Measurements from ENCODE around the gene KSR1. TPM values are rescaled to one million over a fixed set of nuclear protein-coding genes. Genes with fewer than 3 reads are reported as not detected.

KSR1 gene
- total and polyA plus RNA-seq, 5 experiments from 2014 or later = 0.73 to 25.4 (median 2.0) TPM

GRCh38 chr17:27600471-27600870 lies 144.2 kb downstream of the KSR1 start:
- ATAC-seq (no peak), DNase-seq (no peak)
- Mint-ChIP-seq H3K27me3 (no peaks in the 10 kb centered on the region), H3K4me3 (no peak overlapping the region), H3K9me3 (no peaks in the 10 kb centered on the region), H3K4me1 (peaks cover 0 to 6% (median 4%) of the 10 kb centered on the region in 4 donors), H3K27ac (no peak overlapping the region), H3K36me3 (peaks cover 0 to 14% (median 0%) of the 10 kb centered on the region in 3 donors)
- POLR2A ChIA-PET = interaction anchor here (1.3 to 1.5 kb wide), 4 partner anchors 144 to 364 kb away, joined by 3 to 6 read pairs (median 4); partner anchors contain the start of gene KSR1

DNA sequence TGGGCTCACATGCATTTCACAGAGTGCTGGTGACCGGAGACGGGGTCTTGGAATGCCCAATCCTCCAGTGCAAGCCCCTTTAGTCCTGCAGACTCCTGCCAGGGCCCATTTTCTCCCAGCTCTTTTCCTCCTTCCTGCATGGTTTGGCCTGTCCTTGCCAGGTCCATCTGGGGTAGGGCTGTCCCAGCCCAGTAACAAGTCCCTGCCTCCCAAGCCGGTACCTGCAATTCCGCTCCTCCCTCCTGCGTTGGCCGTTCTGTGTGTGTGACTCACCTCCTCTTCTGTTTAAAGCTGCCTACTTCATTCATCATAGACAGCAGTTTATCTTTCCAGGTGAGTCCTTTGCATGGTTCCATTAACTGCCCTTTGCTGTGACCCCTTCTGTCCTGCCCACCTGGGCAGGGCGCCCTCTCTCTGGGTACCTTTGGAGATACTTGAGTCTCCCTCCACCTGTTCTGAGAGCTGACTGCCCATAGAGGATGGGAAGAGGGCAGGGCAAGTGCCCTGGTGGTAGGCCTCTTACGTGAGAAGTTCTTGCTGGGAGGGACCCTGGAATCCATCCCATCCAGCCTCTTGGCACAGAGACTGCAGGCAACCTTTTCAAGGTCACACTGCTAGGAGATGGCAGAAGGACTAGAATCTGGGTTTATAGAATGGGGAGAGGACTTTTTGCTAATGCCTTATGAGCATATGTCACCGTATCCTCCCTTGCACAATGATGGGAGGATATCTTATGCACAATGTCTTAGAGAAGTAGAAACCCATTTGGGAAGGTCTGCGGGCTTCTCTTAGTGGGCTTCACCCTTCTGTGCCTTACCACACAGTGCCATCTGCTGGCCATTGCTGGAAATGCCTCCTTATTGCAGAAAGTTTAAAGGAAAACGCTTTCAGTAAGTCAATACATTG lies 145.1 kb downstream of the KSR1 start:
- Mint-ChIP-seq H3K9me3 (no peaks in the 10 kb centered on the region), H3K4me3 (no peak overlapping the region), H3K27me3 (no peaks in the 10 kb centered on the region), H3K36me3 (peaks cover 0 to 22% (median 2%) of the 10 kb centered on the region in 3 donors), H3K4me1 (peaks cover 0 to 6% (median 3%) of the 10 kb centered on the region in 4 donors), H3K27ac (no peak overlapping the region)
- ATAC-seq (peak; percentile 45 to 65), DNase-seq (peak; percentile 57 to 87 (median 76))
- POLR2A ChIA-PET = interaction anchor here (0.8 to 1.3 kb wide), 3 partner anchors 29 to 365 kb away, joined by 3 to 5 read pairs (median 3); partner anchors contain the start of gene KSR1

GRCh38 chr17:27601975-27602302 lies 145.7 kb downstream of the KSR1 start:
- peaks cover 0 to 21% (median 2%) of the 10 kb centered on the region in 3 donors for H3K36me3 Mint-ChIP-seq
- no peaks in the 10 kb centered on the region for H3K27me3 Mint-ChIP-seq
- H3K4me3 Mint-ChIP-seq = no peak overlapping the region
- ATAC-seq (no peak), DNase-seq (no peak)
- no peaks in the 10 kb centered on the region for H3K9me3 Mint-ChIP-seq
- POLR2A ChIA-PET = interaction anchor here (0.8 to 1.3 kb wide), 3 partner anchors 28 to 365 kb away, joined by 3 to 5 read pairs (median 3); partner anchors contain the start of gene KSR1
- H3K27ac Mint-ChIP-seq = no peak overlapping the region
- peaks cover 0 to 6% (median 3%) of the 10 kb centered on the region in 4 donors for H3K4me1 Mint-ChIP-seq

DNA sequence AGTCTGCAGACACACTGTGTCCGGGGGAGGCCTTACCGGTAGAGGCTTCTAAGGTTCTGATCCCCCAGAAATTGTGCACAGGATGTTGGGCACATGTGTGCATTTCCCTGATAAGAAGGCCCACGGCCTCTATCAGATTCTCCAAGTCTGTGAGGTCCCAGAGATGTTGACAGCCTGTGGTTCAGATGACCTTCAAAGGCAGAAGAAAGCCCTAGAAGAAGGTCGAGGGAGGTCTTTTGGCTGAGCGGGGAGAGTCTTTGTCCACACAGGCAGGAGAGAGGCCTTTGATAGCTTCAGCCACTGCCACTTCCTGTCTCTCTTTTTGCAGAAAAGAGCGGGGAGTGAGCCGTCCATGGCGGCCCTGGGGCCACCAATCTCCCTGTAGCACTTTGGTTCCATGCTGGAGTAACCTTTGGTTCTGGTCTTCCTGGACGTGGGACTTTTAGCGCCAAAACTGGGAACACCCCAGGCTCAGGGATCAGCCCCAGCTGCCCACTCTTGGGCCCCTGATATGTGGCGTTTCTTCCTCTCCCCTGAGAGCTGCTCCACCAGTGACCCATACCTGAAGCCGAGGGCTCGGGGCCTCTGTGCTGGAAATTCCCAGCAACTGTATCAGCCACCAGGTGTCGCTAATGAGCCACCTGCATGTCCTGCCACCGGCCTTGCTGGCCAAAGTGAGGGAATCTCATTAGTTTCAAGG lies 146.6 kb downstream of the KSR1 start:
- Mint-ChIP-seq H3K9me3 (no peaks in the 10 kb centered on the region), H3K4me1 (peaks cover 0 to 6% (median 3%) of the 10 kb centered on the region in 4 donors), H3K4me3 (no peak overlapping the region), H3K27ac (no peak overlapping the region), H3K36me3 (peaks cover 0 to 19% (median 2%) of the 10 kb centered on the region in 3 donors), H3K27me3 (no peaks in the 10 kb centered on the region)
- POLR2A ChIA-PET = no interaction called here
- ATAC-seq (peak; percentile 33 to 65), DNase-seq (peak; percentile 41 to 80 (median 66))

GRCh38 chr17:27603421-27603770 lies 147.1 kb downstream of the KSR1 start:
- Mint-ChIP-seq H3K27ac (no peak overlapping the region), H3K4me1 (peaks cover 0 to 6% (median 3%) of the 10 kb centered on the region in 4 donors), H3K9me3 (no peaks in the 10 kb centered on the region), H3K27me3 (no peaks in the 10 kb centered on the region), H3K36me3 (peaks cover 0 to 23% (median 4%) of the 10 kb centered on the region in 3 donors), H3K4me3 (no peak overlapping the region)
- DNase-seq (no peak), ATAC-seq (no peak)
- POLR2A ChIA-PET = no interaction called here

GRCh38 chr17:27603880-27604794 lies 147.9 kb downstream of the KSR1 start:
- Mint-ChIP-seq H3K27ac (no peak overlapping the region), H3K4me1 (peaks cover 0 to 6% (median 3%) of the 10 kb centered on the region in 4 donors), H3K9me3 (no peaks in the 10 kb centered on the region), H3K4me3 (no peak overlapping the region), H3K36me3 (peaks cover 0 to 26% (median 5%) of the 10 kb centered on the region in 3 donors), H3K27me3 (no peaks in the 10 kb centered on the region)
- DNase-seq (no peak), ATAC-seq (no peak)
- POLR2A ChIA-PET = no interaction called here

DNA sequence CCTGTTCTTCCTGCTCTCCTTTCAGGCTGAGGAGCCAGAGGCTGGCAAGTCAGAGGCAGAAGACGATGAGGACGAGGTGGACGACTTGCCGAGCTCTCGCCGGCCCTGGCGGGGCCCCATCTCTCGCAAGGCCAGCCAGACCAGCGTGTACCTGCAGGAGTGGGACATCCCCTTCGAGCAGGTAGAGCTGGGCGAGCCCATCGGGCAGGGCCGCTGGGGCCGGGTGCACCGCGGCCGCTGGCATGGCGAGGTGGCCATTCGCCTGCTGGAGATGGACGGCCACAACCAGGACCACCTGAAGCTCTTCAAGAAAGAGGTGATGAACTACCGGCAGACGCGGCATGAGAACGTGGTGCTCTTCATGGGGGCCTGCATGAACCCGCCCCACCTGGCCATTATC lies 149.2 kb downstream of the KSR1 start:
- no peak overlapping the region for H3K4me3 Mint-ChIP-seq
- H3K4me1 Mint-ChIP-seq = peaks cover 0 to 5% (median 2%) of the 10 kb centered on the region in 4 donors
- no peak overlapping the region for H3K27ac Mint-ChIP-seq
- peaks cover 0 to 29% (median 5%) of the 10 kb centered on the region in 3 donors for H3K36me3 Mint-ChIP-seq
- POLR2A ChIA-PET = no interaction called here
- no peaks in the 10 kb centered on the region for H3K9me3 Mint-ChIP-seq
- no peaks in the 10 kb centered on the region for H3K27me3 Mint-ChIP-seq
- DNase-seq = no peak
- ATAC-seq = no peak

DNA sequence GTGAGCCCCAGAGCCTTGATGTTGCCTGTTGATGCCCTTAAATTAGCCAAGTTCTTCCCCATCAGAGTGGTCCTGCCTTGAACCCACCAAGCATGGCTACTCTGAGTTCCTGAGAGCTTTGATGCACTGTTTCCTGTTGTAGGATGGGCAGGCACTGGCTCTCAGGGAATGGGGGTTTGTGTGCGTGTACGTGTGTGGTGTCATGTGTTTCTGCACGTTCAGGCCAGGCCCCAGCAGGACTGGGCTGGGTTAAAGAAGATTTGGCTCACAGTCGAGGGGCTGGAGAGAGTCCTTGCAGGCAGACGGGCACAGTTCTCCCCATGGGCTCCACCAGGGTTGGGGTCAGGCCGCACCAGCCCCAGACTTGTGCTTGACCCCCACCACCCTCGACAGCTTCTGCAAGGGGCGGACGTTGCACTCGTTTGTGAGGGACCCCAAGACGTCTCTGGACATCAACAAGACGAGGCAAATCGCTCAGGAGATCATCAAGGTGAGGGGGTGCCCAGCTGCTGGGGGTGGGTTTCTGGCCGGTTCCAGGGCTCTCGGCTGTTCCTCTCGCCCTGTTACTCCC lies 151.4 kb downstream of the KSR1 start:
- Mint-ChIP-seq H3K27me3 (no peaks in the 10 kb centered on the region), H3K27ac (no peak overlapping the region), H3K9me3 (no peaks in the 10 kb centered on the region), H3K36me3 (peaks cover 0 to 42% (median 8%) of the 10 kb centered on the region in 3 donors), H3K4me3 (no peak overlapping the region), H3K4me1 (peaks cover 0 to 2% (median 2%) of the 10 kb centered on the region in 4 donors)
- ATAC-seq = no peak
- POLR2A ChIA-PET = no interaction called here
- no peak for DNase-seq

DNA sequence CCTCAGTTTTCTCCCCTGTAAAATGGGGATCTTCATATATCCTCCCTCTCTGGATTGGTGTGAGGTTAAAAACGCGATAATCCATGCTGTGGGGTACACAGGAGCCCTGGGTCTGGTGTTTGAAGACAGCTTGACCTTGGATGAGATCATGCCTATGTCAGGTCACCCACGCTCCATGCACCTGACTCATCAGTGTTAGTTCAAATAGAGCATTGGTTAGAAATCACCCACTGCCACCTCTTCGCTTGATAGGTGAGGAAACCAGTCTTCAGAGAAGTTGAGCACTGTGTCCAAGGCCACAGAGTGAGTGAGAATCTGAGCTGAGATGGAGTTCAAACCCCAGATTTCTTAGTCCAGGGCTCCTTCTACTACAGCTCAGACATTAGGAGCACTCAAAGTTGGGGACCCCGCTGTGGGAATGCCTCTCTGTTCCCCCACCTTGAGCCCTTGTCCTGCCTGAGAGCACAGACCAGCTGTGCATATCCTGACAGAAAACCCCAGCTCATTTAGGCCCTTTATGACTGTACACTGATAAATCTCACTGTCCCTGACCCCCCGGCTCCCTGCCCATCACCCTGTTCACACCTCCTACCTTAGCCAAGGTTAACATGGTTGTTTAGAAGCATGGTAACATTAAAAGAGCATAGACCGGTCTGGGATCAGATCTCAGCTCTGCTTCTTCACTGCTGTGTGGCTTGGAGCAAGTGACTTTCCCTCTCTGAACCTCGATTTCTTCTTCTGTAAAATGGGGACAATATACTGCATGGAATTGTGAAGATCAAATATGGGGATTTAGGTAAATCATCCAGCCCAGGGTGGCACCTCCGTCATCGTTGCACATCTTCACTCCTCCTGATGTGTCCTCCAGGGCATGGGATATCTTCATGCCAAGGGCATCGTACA lies 152.3 kb downstream of the KSR1 start:
- H3K4me3 Mint-ChIP-seq = no peak overlapping the region
- ATAC-seq (no peak), DNase-seq (no peak)
- peaks cover 0 to 49% (median 8%) of the 10 kb centered on the region in 3 donors for H3K36me3 Mint-ChIP-seq
- no peak overlapping the region for H3K27ac Mint-ChIP-seq
- no peaks in the 10 kb centered on the region for H3K9me3 Mint-ChIP-seq
- H3K4me1 Mint-ChIP-seq = no peaks in the 10 kb centered on the region
- POLR2A ChIA-PET = no interaction called here
- H3K27me3 Mint-ChIP-seq = no peaks in the 10 kb centered on the region

- no peak overlapping the region for H3K4me3 Mint-ChIP-seq
- H3K27ac Mint-ChIP-seq = peak overlapping the region in 1 of 10 donors; percentile 12
- ATAC-seq (no peak), DNase-seq (peak in 2 of 10 donors; percentile 11 to 26)
- H3K4me1 Mint-ChIP-seq = no peaks in the 10 kb centered on the region
- H3K36me3 Mint-ChIP-seq = peaks cover 0 to 58% (median 13%) of the 10 kb centered on the region in 3 donors
- POLR2A ChIA-PET = no interaction called here
- H3K27me3 Mint-ChIP-seq = no peaks in the 10 kb centered on the region
- H3K9me3 Mint-ChIP-seq = no peaks in the 10 kb centered on the region
Measured at GRCh38 chr17:27609611-27610303, 153.5 kb downstream of the KSR1 start.

DNA sequence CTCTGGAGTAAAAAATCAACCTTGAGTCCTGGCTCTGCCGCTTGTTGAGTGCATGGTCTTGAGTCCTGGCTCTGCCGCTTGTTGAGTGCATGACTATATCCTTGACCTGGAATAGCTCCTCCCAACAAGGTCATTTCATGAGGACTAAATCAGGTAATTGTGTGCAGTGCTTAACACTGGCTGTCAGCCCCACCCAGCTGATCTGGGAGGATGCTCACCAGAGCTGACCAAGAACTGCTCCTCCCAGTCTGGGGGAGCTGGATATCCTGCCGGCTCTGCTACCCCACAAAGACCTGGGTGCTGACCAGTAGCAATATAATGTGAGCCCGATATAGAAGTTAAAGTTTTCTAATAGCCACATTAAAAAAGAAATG lies 154.0 kb downstream of the KSR1 start:
- Mint-ChIP-seq H3K27ac (no peak overlapping the region), H3K36me3 (peaks cover 5 to 60% (median 19%) of the 10 kb centered on the region in 3 donors), H3K4me3 (no peak overlapping the region), H3K4me1 (no peaks in the 10 kb centered on the region), H3K9me3 (no peaks in the 10 kb centered on the region), H3K27me3 (no peaks in the 10 kb centered on the region)
- no peak for DNase-seq
- POLR2A ChIA-PET = no interaction called here
- no peak for ATAC-seq
